Endothelial cell of umbilical vein (primary cell): Measurements from ENCODE around the gene AGMO. TPM values are rescaled to one million over a fixed set of nuclear protein-coding genes. Genes with fewer than 3 reads are reported as not detected.

Source experiments
- BruUV-seq: library from RNA; stranded (reverse); fragments of 400-500 nt; replicated peaks from 2 replicates; lab custom pipeline; 2021; lab: Mats Ljungman, UMichigan
- CTCF ChIA-PET: fragments of 300-600, 350-600 bp; sonication (Branson Sonifier 250); formaldehyde crosslinking; loops from one replicate; lab custom pipeline; 2021; ENCODE audit warnings: antibody characterized with exemption, inconsistent platforms; lab: Charles Lee
- POLR2A ChIA-PET: fragments of 300-600, 350-600 bp; sonication (Branson Sonifier 250); formaldehyde crosslinking; loops from one replicate; lab custom pipeline; 2021; ENCODE audit warnings: antibody characterized with exemption, inconsistent platforms; lab: Charles Lee
- DNase-seq: peaks from one replicate; pipeline ENCODE4 v3.0.0-alpha.2; 2011; ENCODE audit warnings: low read depth, low spot score
- FAIRE-seq: peaks from 2 replicates; lab custom pipeline; 2011; peaks lifted over from hg19 to GRCh38; lab: Jason Lieb, UNC
- H2AFZ ChIP-seq: 2 replicates; pipeline ENCODE4 v1.6.0; 2012; ENCODE audit warnings: low read depth, low read length, control low read depth, inconsistent platforms
- H3K27ac ChIP-seq: 2 replicates; pipeline ENCODE4 v1.5.1; 2011; ENCODE audit warnings: low read depth, mild to moderate bottlenecking, control low read depth, low read length, moderate library complexity; ENCODE audit not compliant: insufficient read depth
- H3K27me3 ChIP-seq, 2 experiments: 2 replicates each; pipeline versions ENCODE4 v1.6.0 to v1.6.1; 2011; ENCODE audit warnings: low read length in 2 of 2, mixed read lengths in 1 of 2; ENCODE audit not compliant: control insufficient read depth in 2 of 2, insufficient read depth in 2 of 2
- H3K36me3 ChIP-seq, 2 experiments: 2 replicates in 1 of 2; 3 replicates in 1 of 2; pipeline ENCODE4 v1.5.1; 2011; ENCODE audit warnings: low read length in 2 of 2, mild to moderate bottlenecking in 1 of 2, moderate library complexity in 1 of 2; ENCODE audit not compliant: control insufficient read depth in 2 of 2, insufficient read depth in 2 of 2; ENCODE audit errors: extremely low read depth in 1 of 2
- H3K4me1 ChIP-seq: 3 replicates; pipeline ENCODE4 v1.5.1; 2011; ENCODE audit warnings: mild to moderate bottlenecking, low read length; ENCODE audit not compliant: control insufficient read depth, insufficient read depth; ENCODE audit errors: extremely low read depth
- H3K4me2 ChIP-seq: 2 replicates; pipeline ENCODE4 v1.6.1; 2011; ENCODE audit warnings: low read length, control low read depth, mixed read lengths; ENCODE audit not compliant: insufficient read depth
- H3K4me3 ChIP-seq, 3 experiments: fragments of 200-600 bp in 1 of 3; sonication (generic), shearing (Covaris generic) in 1 of 3; replicated peaks in 1 of 3; 2 replicates each; pipeline ENCODE4 v1.5.1; 2011 to 2016; ENCODE audit warnings: control low read depth in 3 of 3, low read length in 3 of 3, mild to moderate bottlenecking in 2 of 3, inconsistent platforms in 1 of 3, low read depth in 1 of 3, moderate library complexity in 1 of 3; ENCODE audit not compliant: insufficient read depth in 1 of 3
- H3K79me2 ChIP-seq: 2 replicates; pipeline ENCODE4 v1.6.0; 2012; ENCODE audit warnings: low read length, inconsistent platforms; ENCODE audit not compliant: control insufficient read depth, insufficient read depth
- H3K9ac ChIP-seq: replicated peaks from 2 replicates; pipeline ENCODE3; 2011; ENCODE audit warnings: low read length, control low read depth; ENCODE audit not compliant: insufficient read depth; ENCODE audit errors: extremely low read depth
- H3K9me1 ChIP-seq: replicated peaks from 3 replicates; pipeline ENCODE4 v1.6.0; 2011; ENCODE audit warnings: mild to moderate bottlenecking, low read length; ENCODE audit not compliant: control insufficient read depth, insufficient read depth; ENCODE audit errors: extremely low read depth
- H3K9me3 ChIP-seq: replicated peaks from 2 replicates; pipeline ENCODE4 v1.5.1; 2012; ENCODE audit warnings: low read length, inconsistent platforms; ENCODE audit not compliant: control insufficient read depth, insufficient read depth
- H4K20me1 ChIP-seq: replicated peaks from 2 replicates; pipeline ENCODE3; 2011; ENCODE audit warnings: mild to moderate bottlenecking, low read length; ENCODE audit not compliant: control insufficient read depth, insufficient read depth; ENCODE audit errors: extremely low read depth
- CTCF ChIP-seq, 2 donors: IDR thresholded peaks; 1 replicate in 1 of 2; 2 replicates in 1 of 2; pipeline ENCODE4 v1.5.1; 2011; ENCODE audit warnings: low read length in 2 of 2, mild to moderate bottlenecking in 2 of 2, moderate library complexity in 2 of 2, control low read depth in 1 of 2, inconsistent platforms in 1 of 2, low read depth in 1 of 2; ENCODE audit not compliant: insufficient read depth in 1 of 2; ENCODE audit errors: extremely low read depth in 1 of 2
- EZH2 ChIP-seq: IDR thresholded peaks from 2 replicates; pipeline ENCODE4 v1.6.1; 2012; ENCODE audit warnings: borderline replicate concordance, low read depth, mild to moderate bottlenecking, moderate library complexity, low read length, inconsistent platforms; ENCODE audit not compliant: severe bottlenecking
- FOS ChIP-seq: IDR thresholded peaks from 2 replicates; pipeline ENCODE4 v1.6.1; 2011; ENCODE audit warnings: mild to moderate bottlenecking, low read length, moderate library complexity, borderline replicate concordance; ENCODE audit not compliant: insufficient read depth
- GATA2 ChIP-seq: IDR thresholded peaks from 2 replicates; pipeline ENCODE4 v1.7.0; 2011; ENCODE audit warnings: low read depth, mild to moderate bottlenecking, moderate library complexity, mixed read lengths, low read length; ENCODE audit not compliant: insufficient read length, insufficient read depth
- JUN ChIP-seq: IDR thresholded peaks from 2 replicates; pipeline ENCODE4 v1.6.1; 2011; ENCODE audit warnings: borderline replicate concordance, low read depth; ENCODE audit not compliant: insufficient read length, insufficient read depth
- MAX ChIP-seq: IDR thresholded peaks from 2 replicates; pipeline ENCODE4 v1.6.1; 2011; ENCODE audit not compliant: insufficient read depth, insufficient read length
- MYC ChIP-seq: IDR thresholded peaks from one replicate; pipeline ENCODE4 v1.6.1; 2011; ENCODE audit warnings: mild to moderate bottlenecking, low read depth, low read length
- POLR2A ChIP-seq: IDR thresholded peaks from 2 replicates; pipeline ENCODE4 v1.6.1; 2012; ENCODE audit warnings: low read depth, mild to moderate bottlenecking, control low read depth, low read length
- POLR2AphosphoS5 ChIP-seq: IDR thresholded peaks from 2 replicates; pipeline ENCODE4 v1.6.1; 2012; ENCODE audit warnings: low read depth, mild to moderate bottlenecking, control low read depth, low read length, moderate library complexity; ENCODE audit not compliant: insufficient read depth
- dilution Hi-C: fragments of 300-500 bp; cut with MboI; formaldehyde crosslinking; loops from one replicate; pipeline ENCODE4 v1.15.0; 2019; ENCODE audit warnings: low sequenced_read_pairs; ENCODE audit not compliant: extremely low pct_ligation_motif_present
- intact Hi-C: fragments of 100-400 bp; cut with micrococcal nuclease; formaldehyde crosslinking; loops from one replicate; pipeline ENCODE4 v1.10.0; 2022
- polyA plus RNA-seq, 4 experiments: library from polyadenylated mRNA; depleted of rRNA in 3 of 4; stranded (reverse) in 3 of 4; unstranded in 1 of 4; fragments of >200 nt; gene quantifications; 2 replicates each; pipeline versions ENCODE4 v1.2.1 to v1.2.3, GENCODE V29; 2011 to 2012; ENCODE audit warnings: missing spikeins in 1 of 4
- total RNA-seq: library from RNA; stranded (reverse); gene quantifications from 2 replicates; pipeline ENCODE4 v1.2.3, GENCODE V29; 2021

AGMO gene
- total and polyA plus RNA-seq, 2 donors (not counting 3 experiments of a cell fraction or from before 2014, with no cell fraction given): 0.23 to 0.40 TPM

GRCh38 chr7:15396210-15397158 lies 165.3 kb downstream of the AGMO start:
- no peaks in the 10 kb centered on the region for H3K27me3 ChIP-seq
- H2AFZ ChIP-seq: no peak overlapping the region
- intact Hi-C loops: no loop called here
- no peaks in the 10 kb centered on the region for H3K4me1 ChIP-seq
- CTCF ChIA-PET: interaction anchor here (0.9 to 2.3 kb wide), 2 partner anchors 8 to 325 kb away, joined by 4 to 5 read pairs; no protein-coding TSS in a partner anchor
- H3K36me3 ChIP-seq: no peaks in the 10 kb centered on the region
- H4K20me1 ChIP-seq: no peaks in the 10 kb centered on the region
- POLR2A ChIA-PET: no interaction called here
- DNase-seq (no peak), FAIRE-seq (no peak)
- H3K4me3 ChIP-seq: no peak overlapping the region
- H3K4me2 ChIP-seq: no peak overlapping the region
- no TSS peak for BruUV-seq
- no peaks in the 10 kb centered on the region for H3K9me3 ChIP-seq
- no peaks in the 10 kb centered on the region for H3K79me2 ChIP-seq
- no peak overlapping the region for H3K9ac ChIP-seq
- H3K9me1 ChIP-seq: no peaks in the 10 kb centered on the region
- no peak for TF ChIP-seq FOS
- TF ChIP-seq MYC: no peak
- TF ChIP-seq JUN: no peak
- no peak for TF ChIP-seq MAX
- no peak for TF ChIP-seq GATA2
- TF ChIP-seq POLR2A: no peak
- TF ChIP-seq POLR2AphosphoS5: no peak
- no peak for TF ChIP-seq CTCF (IDR thresholded peaks at IDR 0.05; ENCODE audit: extremely low read depth in 1 of 2, insufficient read depth in 1 of 2, low read depth in 1 of 2, low read length in 2 of 2)
- no peak for TF ChIP-seq EZH2
- no peak overlapping the region for H3K27ac ChIP-seq
- dilution Hi-C loops: no loop called here
